Fibroblast of the aortic adventitia (primary cell): ENCODE measurements around the gene CCND2. TPM values are rescaled to one million over a fixed set of nuclear protein-coding genes. Genes with fewer than 3 reads are reported as not detected.

Experiments
- DNase-seq: peaks from one replicate; pipeline ENCODE4 v3.0.0-alpha.2; 2010; ENCODE audit warnings: low read depth
- H3K4me3 ChIP-seq: 2 replicates; pipeline ENCODE4 v1.5.1; 2011; ENCODE audit warnings: low read depth, mild to moderate bottlenecking, control low read depth, low read length, moderate library complexity
- total RNA-seq: library from RNA; depleted of rRNA; stranded (reverse); fragments of >200 nt; gene quantifications from 2 replicates; pipeline ENCODE4 v1.2.3, GENCODE V29; 2012; ENCODE audit warnings: low replicate concordance
- TF ChIP-seq, protein P1 (sequence below): IDR thresholded peaks from 2 replicates; pipeline ENCODE4 v1.5.1; 2011; ENCODE audit warnings: mild to moderate bottlenecking, low read length, control low read depth, inconsistent platforms; ENCODE audit not compliant: insufficient read depth

The CCND2 gene
- total RNA-seq, 1 donor: 22.5 TPM

DNA sequence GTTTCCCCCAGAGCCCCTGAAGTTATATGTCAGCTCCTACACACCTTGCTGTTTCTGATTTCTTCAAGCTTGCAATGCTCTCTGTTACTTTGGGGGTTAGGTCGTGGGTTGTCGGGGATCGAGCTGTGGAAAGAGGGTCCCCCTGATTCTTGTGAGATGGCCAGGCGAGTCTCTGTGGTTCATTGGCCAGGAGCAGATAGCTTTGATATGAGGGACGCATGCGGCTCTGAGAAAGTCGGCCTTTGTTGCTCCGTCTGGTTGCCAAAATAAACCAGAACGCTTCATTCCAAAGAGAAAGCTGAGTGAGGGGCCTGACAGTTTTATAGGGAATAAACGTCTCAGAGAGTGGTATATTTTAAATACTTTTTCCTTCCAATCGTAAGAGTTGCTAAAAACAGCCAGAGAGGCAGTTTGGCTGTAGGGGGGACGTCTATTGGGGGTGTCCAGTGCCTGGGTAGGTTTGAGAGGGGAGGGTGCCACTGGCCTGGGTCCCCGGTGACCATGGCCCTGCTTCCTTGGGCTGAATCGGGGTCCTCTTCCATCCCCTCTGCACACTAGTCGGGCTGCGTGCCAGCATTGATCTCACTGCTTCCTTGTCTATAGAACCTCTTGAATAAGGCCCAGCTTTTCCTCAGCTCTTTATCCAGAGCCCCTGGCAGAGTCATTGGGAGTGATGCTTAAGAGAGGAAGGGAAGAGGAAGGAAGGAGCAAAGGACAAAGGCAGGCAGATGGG, 18.9 kb downstream of the CCND2 start:
- TF ChIP-seq, protein P1, sequence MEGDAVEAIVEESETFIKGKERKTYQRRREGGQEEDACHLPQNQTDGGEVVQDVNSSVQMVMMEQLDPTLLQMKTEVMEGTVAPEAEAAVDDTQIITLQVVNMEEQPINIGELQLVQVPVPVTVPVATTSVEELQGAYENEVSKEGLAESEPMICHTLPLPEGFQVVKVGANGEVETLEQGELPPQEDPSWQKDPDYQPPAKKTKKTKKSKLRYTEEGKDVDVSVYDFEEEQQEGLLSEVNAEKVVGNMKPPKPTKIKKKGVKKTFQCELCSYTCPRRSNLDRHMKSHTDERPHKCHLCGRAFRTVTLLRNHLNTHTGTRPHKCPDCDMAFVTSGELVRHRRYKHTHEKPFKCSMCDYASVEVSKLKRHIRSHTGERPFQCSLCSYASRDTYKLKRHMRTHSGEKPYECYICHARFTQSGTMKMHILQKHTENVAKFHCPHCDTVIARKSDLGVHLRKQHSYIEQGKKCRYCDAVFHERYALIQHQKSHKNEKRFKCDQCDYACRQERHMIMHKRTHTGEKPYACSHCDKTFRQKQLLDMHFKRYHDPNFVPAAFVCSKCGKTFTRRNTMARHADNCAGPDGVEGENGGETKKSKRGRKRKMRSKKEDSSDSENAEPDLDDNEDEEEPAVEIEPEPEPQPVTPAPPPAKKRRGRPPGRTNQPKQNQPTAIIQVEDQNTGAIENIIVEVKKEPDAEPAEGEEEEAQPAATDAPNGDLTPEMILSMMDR: no peak
- no peak overlapping the region for H3K4me3 ChIP-seq
- no peak for DNase-seq

DNA sequence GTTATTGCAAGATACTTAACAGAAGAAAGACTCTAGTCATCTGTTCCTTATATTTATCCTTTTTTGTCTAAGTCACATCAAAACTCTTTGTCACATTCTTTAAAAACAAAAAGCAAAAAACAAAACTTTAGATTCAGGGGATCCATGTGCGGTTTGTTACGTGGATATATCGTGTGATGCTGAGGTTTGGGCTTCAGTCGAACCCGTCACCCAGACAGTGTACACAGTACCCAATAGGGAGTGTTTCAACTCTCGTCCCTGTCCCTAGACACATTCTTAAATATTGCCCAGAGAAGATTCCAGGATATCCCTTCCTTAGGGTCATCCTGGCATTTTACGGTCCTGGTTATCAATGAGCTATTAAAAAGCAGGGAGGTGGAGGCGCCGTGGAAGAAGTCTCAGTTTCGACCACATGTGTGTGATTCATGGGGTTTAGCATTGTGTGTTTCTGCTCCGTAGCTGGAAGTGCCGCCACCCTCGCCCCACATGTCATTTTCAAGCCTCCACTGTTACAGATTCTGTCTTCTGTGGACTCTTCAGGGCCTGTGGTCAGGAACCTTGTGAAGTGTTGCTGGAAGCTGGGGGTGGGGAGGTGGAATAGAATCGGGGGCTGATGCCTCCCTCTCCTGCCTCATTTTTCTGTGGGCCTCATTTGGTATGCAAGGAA, 19.9 kb downstream of the CCND2 start:
- TF ChIP-seq, protein P1: no peak
- no peak for DNase-seq
- no peak overlapping the region for H3K4me3 ChIP-seq

DNA sequence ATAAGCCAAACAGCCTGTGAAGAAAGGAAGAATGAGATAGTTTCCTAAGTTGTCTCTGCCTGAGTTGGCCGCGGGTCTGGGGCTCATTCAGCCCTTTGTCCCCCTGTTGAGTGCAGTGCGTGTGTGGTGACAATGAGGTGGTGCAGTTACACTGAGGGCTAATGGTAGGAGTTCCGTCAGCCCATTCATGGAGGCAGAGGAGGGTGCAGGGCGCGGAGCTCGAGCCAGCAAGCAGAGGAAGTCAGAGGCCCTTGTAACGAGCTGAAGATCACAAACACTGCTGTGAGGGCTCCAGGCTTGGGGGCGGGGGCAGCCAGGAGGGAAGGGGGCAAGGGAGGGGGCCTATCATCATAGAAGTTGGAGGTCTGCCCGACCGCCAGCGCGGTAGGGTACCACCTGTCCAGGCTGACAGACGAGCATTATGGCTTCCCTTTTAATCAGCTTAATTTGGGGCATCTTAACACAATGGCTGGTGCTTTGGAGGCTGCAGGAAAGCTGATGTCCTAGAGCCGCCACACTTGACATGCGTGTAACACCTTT, 20.5 kb downstream of the CCND2 start:
- no peak for DNase-seq

DNA sequence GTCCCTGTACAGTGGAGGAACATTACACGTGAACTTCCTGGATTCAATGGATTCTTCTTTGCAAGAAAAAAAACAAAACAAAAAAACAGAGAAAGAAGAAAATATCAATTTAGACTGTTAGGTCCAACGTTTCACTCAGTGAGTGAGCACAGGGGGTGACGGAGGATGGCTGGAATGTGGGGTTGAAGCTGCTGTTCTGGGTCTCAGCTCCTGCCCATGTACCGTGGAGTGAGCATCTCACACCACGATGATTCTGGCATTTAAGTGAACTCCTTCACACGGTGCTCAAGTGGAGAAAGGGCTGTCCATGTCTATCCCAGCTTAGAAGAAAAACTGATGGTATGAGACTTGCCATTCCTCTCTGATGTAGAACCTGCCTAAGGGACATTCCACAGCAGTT, 23.2 kb downstream of the CCND2 start:
- no peak for DNase-seq
- TF ChIP-seq, protein P1: no peak
- no peak overlapping the region for H3K4me3 ChIP-seq

More for the DNA sequence above, 20.5 kb downstream of the CCND2 start:
- no peak overlapping the region for H3K4me3 ChIP-seq
- TF ChIP-seq, protein P1: no peak

DNA sequence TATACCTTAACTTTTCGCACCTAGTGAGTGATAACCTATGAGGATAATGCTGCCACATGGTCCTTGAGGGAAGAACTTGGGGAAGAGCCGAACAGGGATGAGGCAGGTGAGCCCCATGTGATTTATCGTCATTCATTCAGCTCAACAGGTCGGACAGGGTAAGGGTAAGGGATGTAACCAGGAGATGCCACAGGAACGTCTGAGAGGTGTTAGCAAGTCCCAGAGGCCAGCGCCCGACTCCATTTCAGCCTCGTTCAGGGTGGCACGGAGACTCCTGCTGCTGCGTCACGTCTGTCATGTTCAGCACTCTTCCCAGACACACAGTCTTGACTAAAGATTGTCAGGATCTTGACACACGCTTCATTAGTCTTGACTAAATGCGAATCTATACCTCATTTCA, 24.1 kb downstream of the CCND2 start:
- no peak for DNase-seq
- no peak overlapping the region for H3K4me3 ChIP-seq
- TF ChIP-seq, protein P1: no peak

DNA sequence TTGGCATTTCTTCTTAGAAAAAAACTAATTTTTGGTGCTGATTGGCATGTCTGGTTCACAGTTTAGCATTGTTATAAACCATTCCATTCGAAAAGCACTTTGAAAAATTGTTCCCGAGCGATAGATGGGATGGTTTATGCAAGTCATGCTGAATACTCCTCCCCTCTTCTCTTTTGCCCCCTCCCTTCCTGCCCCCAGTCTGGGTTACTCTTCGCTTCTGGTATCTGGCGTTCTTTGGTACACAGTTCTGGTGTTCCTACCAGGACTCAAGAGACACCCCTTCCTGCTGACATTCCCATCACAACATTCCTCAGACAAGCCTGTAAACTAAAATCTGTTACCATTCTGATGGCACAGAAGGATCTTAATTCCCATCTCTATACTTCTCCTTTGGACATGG, 27.3 kb downstream of the CCND2 start:
- TF ChIP-seq, protein P1: no peak
- H3K4me3 ChIP-seq: no peak overlapping the region
- no peak for DNase-seq
